Effector memory CD8-positive, alpha-beta T cell (primary cell): ENCODE results near the gene SLCO4A1.
A peak's percentile ranks its signal among the peaks of the same experiment; 100 is the strongest.

ENCODE experiments used
- ATAC-seq: fragments of 150-1000 bp; cut with Tn5 transposase; replicated peaks from 2 replicates; pipeline ENCODE4 v1.10.0; 2021; ENCODE audit warnings: mild to moderate bottlenecking, moderate library complexity
- DNase-seq, 3 experiments: peaks; one replicate each; pipeline ENCODE4 v3.0.0; 2021
- H3K27ac Mint-ChIP-seq, 2 donors: one replicate each; pipeline ENCODE4 v1.8.0; 2022; ENCODE audit warnings: mild to moderate bottlenecking in 2 of 2, mixed read lengths in 2 of 2, moderate library complexity in 2 of 2
- H3K27me3 Mint-ChIP-seq, 2 donors: one replicate each; pipeline ENCODE4 v1.8.0; 2022; ENCODE audit warnings: mixed read lengths in 2 of 2
- H3K36me3 Mint-ChIP-seq: one replicate; pipeline ENCODE4 v1.8.0; 2022; ENCODE audit warnings: mild to moderate bottlenecking, moderate library complexity, mixed read lengths; ENCODE audit not compliant: insufficient read depth
- H3K4me1 Mint-ChIP-seq, 2 donors: one replicate each; pipeline ENCODE4 v1.8.0; 2022; ENCODE audit warnings: low read depth in 2 of 2, mixed read lengths in 2 of 2
- H3K4me3 Mint-ChIP-seq, 2 donors: one replicate each; pipeline ENCODE4 v1.8.0; 2022; ENCODE audit warnings: mild to moderate bottlenecking in 2 of 2, mixed read lengths in 2 of 2, moderate library complexity in 2 of 2
- H3K9me3 Mint-ChIP-seq, 2 donors: one replicate each; pipeline ENCODE4 v1.8.0; 2022; ENCODE audit warnings: mixed read lengths in 2 of 2

The SLCO4A1 gene

DNA sequence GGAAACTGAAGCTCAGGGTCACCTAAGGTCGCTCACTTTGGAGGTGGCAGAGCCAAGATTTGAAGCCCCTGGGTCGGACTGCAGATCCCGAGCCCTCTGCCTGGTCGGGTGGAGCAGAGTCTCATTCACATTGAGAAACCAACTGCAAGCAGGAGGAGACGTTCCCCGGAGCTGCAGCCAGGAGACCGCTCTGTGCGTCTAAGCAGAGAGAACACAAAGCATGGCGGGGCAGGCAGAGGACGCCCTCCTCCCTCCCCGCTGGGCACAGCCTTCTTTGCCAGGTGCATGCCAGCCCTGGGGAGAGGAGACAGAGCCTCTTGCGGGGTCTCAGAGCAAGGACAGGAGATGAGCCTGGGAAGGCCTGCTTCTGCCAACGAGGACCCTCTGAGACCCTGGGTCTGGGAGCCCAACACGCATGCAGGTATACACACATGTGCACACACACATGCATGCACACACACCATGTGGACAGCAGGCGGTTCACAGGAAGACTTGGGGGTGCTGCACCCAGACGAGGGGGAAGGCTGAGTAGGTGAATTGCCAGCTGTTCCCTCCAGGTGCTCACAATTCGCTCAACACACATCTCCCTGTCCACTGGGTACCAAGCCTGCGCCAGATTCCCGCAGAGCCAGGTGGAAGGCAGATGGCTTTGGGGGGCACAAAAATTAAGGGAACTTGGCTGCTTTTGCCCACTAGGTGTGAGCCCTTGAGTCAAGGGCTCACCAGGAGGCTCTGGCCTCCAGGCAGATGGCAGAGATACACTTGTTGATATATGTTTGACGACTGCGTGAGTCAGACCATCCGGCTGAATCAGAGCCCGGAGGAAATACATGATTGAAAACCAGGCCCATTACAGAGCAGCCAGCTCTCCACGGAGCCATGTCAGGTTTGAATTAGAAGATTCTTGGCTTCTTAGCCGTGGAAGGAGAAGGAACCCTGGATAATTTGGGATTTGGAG, 60.9 kb downstream of the SLCO4A1 start:
- Mint-ChIP-seq H3K36me3 (no peaks in the 10 kb centered on the region), H3K4me3 (peak overlapping the region in 1 of 2 donors; percentile 55), H3K27ac (peak overlapping the region in 1 of 2 donors; percentile 77), H3K4me1 (peaks cover 3 to 10% of the 10 kb centered on the region in 2 donors), H3K27me3 (peaks cover 9 to 18% of the 10 kb centered on the region in 2 donors), H3K9me3 (no peaks in the 10 kb centered on the region)
- DNase-seq (no peak), ATAC-seq (peak; percentile 47)

DNA sequence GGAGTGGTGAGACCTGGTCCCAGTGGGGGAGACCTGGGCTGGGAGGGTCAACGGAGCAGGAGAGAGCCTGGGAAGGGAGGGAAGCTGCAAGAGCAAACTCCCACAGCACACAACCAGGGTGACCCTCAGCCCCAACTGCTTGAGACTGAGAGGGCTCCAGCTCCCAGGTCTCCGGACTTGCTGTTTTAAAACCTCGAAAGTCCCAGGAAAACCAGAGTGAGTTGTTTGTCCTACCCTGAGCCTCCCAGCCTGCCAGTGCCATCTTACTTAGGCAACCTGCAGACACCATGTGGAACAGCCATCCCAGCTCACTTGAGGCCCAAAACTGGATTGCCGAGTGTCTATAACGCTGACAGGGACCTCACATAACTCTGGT, 61.5 kb downstream of the SLCO4A1 start:
- peak overlapping the region in 1 of 2 donors; percentile 77 for H3K27ac Mint-ChIP-seq
- H3K4me3 Mint-ChIP-seq: peak overlapping the region in 1 of 2 donors; percentile 55
- H3K27me3 Mint-ChIP-seq: peaks cover 10 to 22% of the 10 kb centered on the region in 2 donors
- H3K9me3 Mint-ChIP-seq: no peaks in the 10 kb centered on the region
- peaks cover 3 to 11% of the 10 kb centered on the region in 2 donors for H3K4me1 Mint-ChIP-seq
- no peaks in the 10 kb centered on the region for H3K36me3 Mint-ChIP-seq
- no peak for ATAC-seq
- no peak for DNase-seq

GRCh38 chr20:62704341-62704948, 62.1 kb downstream of the SLCO4A1 start:
- H3K4me1 Mint-ChIP-seq: peaks cover 3 to 11% of the 10 kb centered on the region in 2 donors
- DNase-seq (no peak), ATAC-seq (no peak)
- H3K36me3 Mint-ChIP-seq: no peaks in the 10 kb centered on the region
- no peak overlapping the region for H3K4me3 Mint-ChIP-seq
- H3K27me3 Mint-ChIP-seq: peaks cover 11 to 24% of the 10 kb centered on the region in 2 donors
- no peaks in the 10 kb centered on the region for H3K9me3 Mint-ChIP-seq
- H3K27ac Mint-ChIP-seq: peak overlapping the region in 1 of 2 donors; percentile 62

GRCh38 chr20:62705627-62706026, 63.3 kb downstream of the SLCO4A1 start:
- DNase-seq: no peak
- Mint-ChIP-seq H3K27me3 (peaks cover 23 to 36% of the 10 kb centered on the region in 2 donors), H3K9me3 (no peaks in the 10 kb centered on the region), H3K36me3 (no peaks in the 10 kb centered on the region), H3K27ac (no peak overlapping the region), H3K4me1 (peaks cover 3 to 11% of the 10 kb centered on the region in 2 donors), H3K4me3 (no peak overlapping the region)
- ATAC-seq: no peak

DNA sequence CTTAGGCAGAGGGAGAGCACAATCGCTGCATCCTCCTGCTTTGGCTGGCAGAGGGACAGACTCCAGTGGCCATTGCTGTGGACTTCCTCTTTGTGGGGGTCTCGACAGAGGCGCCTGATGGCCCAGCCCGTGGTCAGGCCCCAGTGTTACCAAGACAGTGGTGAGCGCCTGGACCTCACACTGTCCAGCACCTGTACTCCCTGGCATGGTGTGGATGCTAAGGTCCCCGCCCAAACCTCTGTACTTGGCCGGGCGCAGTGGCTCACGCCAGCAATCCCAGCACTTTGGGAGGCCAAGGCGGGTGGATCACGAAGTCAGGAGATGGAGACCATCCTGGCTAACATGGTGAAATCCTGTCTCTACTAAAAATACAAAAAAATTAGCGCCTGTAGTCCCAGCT, 64.0 kb downstream of the SLCO4A1 start:
- Mint-ChIP-seq H3K36me3 (no peaks in the 10 kb centered on the region), H3K4me1 (peaks cover 3 to 11% of the 10 kb centered on the region in 2 donors), H3K9me3 (no peaks in the 10 kb centered on the region), H3K4me3 (no peak overlapping the region), H3K27me3 (peaks cover 23 to 39% of the 10 kb centered on the region in 2 donors), H3K27ac (no peak overlapping the region)
- DNase-seq: no peak
- no peak for ATAC-seq

DNA sequence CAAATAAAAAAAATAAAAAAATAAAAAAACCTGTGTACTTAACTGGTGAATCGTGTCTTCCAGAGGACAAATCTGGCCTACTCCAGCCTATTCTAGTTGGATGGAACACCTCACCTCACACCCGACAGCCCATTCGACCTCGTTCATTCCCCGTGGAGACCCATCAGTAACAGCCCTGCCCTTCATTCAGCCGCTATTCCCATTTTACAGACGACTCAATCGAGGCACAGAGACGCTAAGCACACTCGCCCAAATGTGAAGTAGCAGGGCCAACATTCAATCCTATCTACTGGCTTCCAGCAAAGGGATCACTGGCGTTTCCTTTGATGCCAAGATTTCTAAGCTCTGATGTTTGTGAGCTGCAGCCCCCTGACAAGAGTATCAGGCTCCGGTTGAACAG, 64.6 kb downstream of the SLCO4A1 start:
- H3K27me3 Mint-ChIP-seq: peaks cover 23 to 39% of the 10 kb centered on the region in 2 donors
- no peak overlapping the region for H3K4me3 Mint-ChIP-seq
- no peak for DNase-seq
- no peak overlapping the region for H3K27ac Mint-ChIP-seq
- peaks cover 3 to 10% of the 10 kb centered on the region in 2 donors for H3K4me1 Mint-ChIP-seq
- H3K36me3 Mint-ChIP-seq: no peaks in the 10 kb centered on the region
- ATAC-seq: no peak
- no peaks in the 10 kb centered on the region for H3K9me3 Mint-ChIP-seq

DNA sequence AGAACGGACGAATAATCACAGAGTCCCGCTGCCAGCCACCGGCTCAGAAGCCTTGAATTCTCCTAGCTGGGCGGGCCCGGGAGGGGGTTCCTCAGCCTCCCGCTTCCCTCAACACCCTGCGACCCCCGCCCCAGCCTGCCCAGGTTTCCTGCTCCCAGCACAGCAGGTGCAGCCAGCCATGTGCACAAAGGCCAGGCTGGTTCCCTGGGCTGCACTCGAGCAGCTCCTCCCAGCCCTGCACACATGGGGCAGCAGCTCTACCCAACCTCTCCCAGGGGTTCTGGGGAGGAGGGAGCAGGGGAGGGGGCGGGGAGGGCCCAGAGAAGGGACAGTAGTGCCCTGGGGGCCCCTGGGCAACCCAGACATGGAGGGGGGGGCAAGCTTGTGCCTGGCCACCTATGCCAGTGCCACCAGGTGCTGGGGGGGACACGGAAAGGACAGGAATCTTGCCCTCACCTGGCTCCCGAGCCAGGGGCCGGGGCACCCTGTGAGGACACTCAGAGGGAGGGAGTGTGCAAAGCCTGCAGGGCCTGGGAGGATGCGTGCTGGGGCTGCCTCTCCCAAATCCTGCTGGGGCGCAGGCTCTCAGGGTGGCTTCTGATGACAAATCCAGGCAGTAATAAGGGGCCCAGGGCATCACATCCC, 65.1 kb downstream of the SLCO4A1 start:
- Mint-ChIP-seq H3K9me3 (no peaks in the 10 kb centered on the region), H3K36me3 (no peaks in the 10 kb centered on the region), H3K27me3 (peaks cover 23 to 39% of the 10 kb centered on the region in 2 donors), H3K27ac (no peak overlapping the region), H3K4me3 (peak overlapping the region in 1 of 2 donors; percentile 45), H3K4me1 (peaks cover 3 to 10% of the 10 kb centered on the region in 2 donors)
- ATAC-seq (no peak), DNase-seq (no peak)

DNA sequence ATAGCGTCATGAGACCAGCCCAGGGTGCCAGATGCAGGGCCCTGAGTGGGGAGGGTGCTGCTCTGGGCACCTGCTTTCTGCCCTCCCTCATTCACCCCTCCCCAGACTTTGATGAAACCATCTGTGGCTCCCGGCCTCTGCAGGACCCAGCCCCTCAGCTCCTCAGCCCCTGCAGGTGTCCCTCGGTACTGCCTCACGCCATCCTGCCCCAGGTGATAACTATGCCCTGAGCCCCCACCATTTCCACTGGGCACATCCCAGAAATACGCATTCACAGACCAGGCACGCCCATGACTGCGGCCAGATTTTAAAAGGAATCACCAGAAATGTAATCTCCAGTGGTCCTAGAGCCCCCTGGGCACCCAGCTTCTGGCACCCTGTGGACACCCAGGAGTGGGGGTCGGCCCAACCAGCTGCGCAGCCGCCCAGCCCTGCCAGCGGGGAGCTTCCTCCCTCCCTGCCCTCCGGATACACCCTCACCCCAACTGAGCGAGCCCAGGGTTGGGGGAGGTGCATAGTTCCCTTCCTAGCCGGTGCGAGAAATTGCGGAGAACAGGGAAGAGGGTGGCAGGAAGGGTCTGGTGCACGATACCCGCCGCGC, 65.7 kb downstream of the SLCO4A1 start:
- DNase-seq: no peak
- H3K27me3 Mint-ChIP-seq: peaks cover 23 to 39% of the 10 kb centered on the region in 2 donors

GRCh38 chr20:62708591-62709536, 66.6 kb downstream of the SLCO4A1 start, which contains the start of gene NTSR1:
Gene NTSR1 (plus strand): TSS chr20:62708836. CDS start chr20:62709208, 372 bp downstream.
- peak; percentile 33 for ATAC-seq
- Mint-ChIP-seq H3K36me3 (no peaks in the 10 kb centered on the region), H3K27ac (no peak within 1 kb of the TSS), H3K9me3 (no peaks in the 10 kb centered on the region), H3K4me3 (peak within 1 kb of the TSS; percentile 45 to 52), H3K4me1 (peaks cover 0 to 6% of the 10 kb centered on the region in 2 donors), H3K27me3 (peaks cover 23 to 39% of the 10 kb centered on the region in 2 donors)
- DNase-seq: no peak

More for the DNA sequence above, 65.7 kb downstream of the SLCO4A1 start:
- Mint-ChIP-seq H3K27ac (no peak overlapping the region), H3K36me3 (no peaks in the 10 kb centered on the region), H3K4me3 (peak overlapping the region; percentile 45 to 52), H3K9me3 (no peaks in the 10 kb centered on the region), H3K4me1 (peaks cover 3 to 10% of the 10 kb centered on the region in 2 donors)
- peak; percentile 55 for ATAC-seq

- H3K36me3 Mint-ChIP-seq: no peaks in the 10 kb centered on the region
- no peak overlapping the region for H3K27ac Mint-ChIP-seq
- H3K4me3 Mint-ChIP-seq: peak overlapping the region in 1 of 2 donors; percentile 46
- DNase-seq (no peak), ATAC-seq (no peak)
- H3K4me1 Mint-ChIP-seq: peaks cover 0 to 4% of the 10 kb centered on the region in 2 donors
- H3K27me3 Mint-ChIP-seq: peaks cover 23 to 39% of the 10 kb centered on the region in 2 donors
- no peaks in the 10 kb centered on the region for H3K9me3 Mint-ChIP-seq
Observed at GRCh38 chr20:62709537-62709905, 67.2 kb downstream of the SLCO4A1 start.

- H3K36me3 Mint-ChIP-seq: no peaks in the 10 kb centered on the region
- DNase-seq: no peak
- no peak for ATAC-seq
- H3K27ac Mint-ChIP-seq: no peak overlapping the region
- H3K9me3 Mint-ChIP-seq: no peaks in the 10 kb centered on the region
- no peak overlapping the region for H3K4me3 Mint-ChIP-seq
- H3K4me1 Mint-ChIP-seq: peaks cover 3 to 9% of the 10 kb centered on the region in 2 donors
- peaks cover 23 to 39% of the 10 kb centered on the region in 2 donors for H3K27me3 Mint-ChIP-seq
Observed at GRCh38 chr20:62710221-62710885, 68.0 kb downstream of the SLCO4A1 start.
